A549 (cell line): ENCODE results near the gene USP44.

Experiments used
- CEBPB ChIP-seq, 2 experiments: fragments of >200 bp in 1 of 2; sonication (Bioruptor Twin) in 1 of 2; formaldehyde crosslinking in 1 of 2; IDR thresholded peaks; 2 replicates each; pipeline ENCODE4 v1.6.1; 2012 to 2016
- CHD2 ChIP-seq: fragments of 150-350 bp; IDR thresholded peaks from 2 replicates; pipeline ENCODE4 v1.6.1; 2014; ENCODE audit warnings: low read length; ENCODE audit not compliant: partially characterized antibody
- CTCF ChIP-seq: fragments of >200 bp; sonication (Bioruptor Twin); formaldehyde crosslinking; IDR thresholded peaks from 3 replicates; pipeline ENCODE4 v1.5.1; 2016
- HDAC2 ChIP-seq: fragments of 200-600 bp; sonication (generic); IDR thresholded peaks from 2 replicates; pipeline ENCODE4 v1.6.1; 2016
- HOXA7 ChIP-seq: fragments of 250-450 bp; sonication (Bioruptor Pico); IDR thresholded peaks from 2 replicates; pipeline ENCODE4 v1.5.0; 2020; ENCODE audit warnings: mild to moderate bottlenecking, moderate library complexity
- MAX ChIP-seq: IDR thresholded peaks from 2 replicates; pipeline ENCODE4 v1.6.1; 2012
- MAZ ChIP-seq: fragments of 150-350 bp; IDR thresholded peaks from 2 replicates; pipeline ENCODE4 v1.6.1; 2014; ENCODE audit warnings: antibody characterized with exemption, low read depth, low read length, borderline replicate concordance
- POLR2A ChIP-seq: IDR thresholded peaks from 2 replicates; pipeline ENCODE4 v1.6.1; 2012; ENCODE audit warnings: mild to moderate bottlenecking, low read length
- POLR2AphosphoS2 ChIP-seq: conservative IDR thresholded peaks from 2 replicates; pipeline ENCODE4 v1.6.1; 2012; ENCODE audit warnings: low read length, improper control_type of control experiment, inconsistent platforms
- RAD21 ChIP-seq, 2 experiments: fragments of >200 bp in 1 of 2; sonication (Bioruptor Twin) in 1 of 2; formaldehyde crosslinking in 1 of 2; IDR thresholded peaks in 1 of 2; conservative IDR thresholded peaks in 1 of 2; 2 replicates in 1 of 2; 3 replicates in 1 of 2; pipeline ENCODE4 v1.6.1; 2012 to 2018; ENCODE audit warnings: inconsistent platforms in 1 of 2

GRCh38 chr12:95544756-95545155, 6.5 kb downstream of the USP44 start:
- TF ChIP-seq CTCF = no peak
- TF ChIP-seq POLR2AphosphoS2 = no peak
- TF ChIP-seq POLR2A = no peak
- no peak for TF ChIP-seq CHD2
- no peak for TF ChIP-seq MAZ
- TF ChIP-seq CEBPB (IDR thresholded peaks at IDR 0.05) = no peak
- TF ChIP-seq RAD21 (conservative IDR thresholded peaks at IDR 0.05 in 1 of 2, IDR thresholded peaks at IDR 0.05 in 1 of 2) = no peak
- no peak for TF ChIP-seq MAX
- no peak for TF ChIP-seq HOXA7 (CRISPR knock-in tag)
- no peak for TF ChIP-seq HDAC2
